K562 (cell line): ENCODE measurements around the gene ZC3H10. TPM values are rescaled to one million over a fixed set of nuclear protein-coding genes. Genes with fewer than 3 reads are reported as not detected.

Experiments
- ATAC-seq: fragments of 200-7000 bp; cut with Tn5 transposase; 3 replicates; pipeline ENCODE4 v1.9.1; 2020; ENCODE audit warnings: moderate library complexity
- BruUV-seq: library from RNA; stranded (reverse); fragments of 400-500 nt; replicated peaks from 2 replicates; lab custom pipeline; 2021; lab: Mats Ljungman, UMichigan
- CTCF ChIA-PET: fragments of 300-600 bp; formaldehyde crosslinking; extraction: SDS; loops from one replicate; lab custom pipeline; 2021; ENCODE audit warnings: low intra/inter-chr PET ratio; lab: Yijun Ruan, JAX
- POLR2A ChIA-PET: fragments of 300-600, 350-650 bp; sonication (Branson Sonifier 250); formaldehyde crosslinking; extraction: SDS; loops from one replicate; lab custom pipeline; 2021; ENCODE audit warnings: antibody characterized with exemption, inconsistent platforms; lab: Yijun Ruan, JAX
- DNase-seq, 4 experiments: peaks; one replicate each; pipeline versions ENCODE4 v3.0.0 to v3.0.0-alpha.2; 2011 to 2018; ENCODE audit warnings: low spot score in 3 of 4, mixed read lengths in 3 of 4; ENCODE audit errors: extremely low read depth in 1 of 4
- FAIRE-seq: peaks from 2 replicates; lab custom pipeline; 2011; peaks lifted over from hg19 to GRCh38; lab: Jason Lieb, UNC
- H2AFZ ChIP-seq: 2 replicates; pipeline ENCODE4 v1.6.0; 2011; ENCODE audit warnings: low read depth, low read length, control low read depth, inconsistent platforms
- H3K27ac ChIP-seq: fragments of 200-600 bp; 3 replicates; pipeline ENCODE4 v1.8.0; 2011; ENCODE audit warnings: low read depth, mild to moderate bottlenecking, control low read depth, inconsistent platforms, low read length, moderate library complexity, mixed read lengths; ENCODE audit errors: extremely low read depth
- H3K27me3 ChIP-seq, 2 experiments: fragments of 300-600 bp in 1 of 2; 2 replicates in 1 of 2; 3 replicates in 1 of 2; pipeline versions ENCODE4 v1.6.0 to v1.8.0; 2011; ENCODE audit warnings: inconsistent platforms in 2 of 2, low read length in 2 of 2, mild to moderate bottlenecking in 1 of 2, mixed read lengths in 1 of 2, moderate library complexity in 1 of 2; ENCODE audit not compliant: control insufficient read depth in 2 of 2, insufficient read depth in 2 of 2
- H3K36me3 ChIP-seq: fragments of 300-600 bp; 3 replicates; pipeline ENCODE4 v1.8.0; 2011; ENCODE audit warnings: mild to moderate bottlenecking, low read length, inconsistent platforms; ENCODE audit not compliant: control insufficient read depth, insufficient read depth
- H3K4me1 ChIP-seq, 2 experiments: fragments of 200-600 bp in 1 of 2; replicated peaks in 1 of 2; 2 replicates in 1 of 2; 3 replicates in 1 of 2; pipeline versions ENCODE4 v1.5.1 to v1.8.0; 2011; ENCODE audit warnings: inconsistent platforms in 2 of 2, low read length in 2 of 2, mild to moderate bottlenecking in 1 of 2, mixed read lengths in 1 of 2, moderate library complexity in 1 of 2; ENCODE audit not compliant: control insufficient read depth in 2 of 2, insufficient read depth in 2 of 2
- H3K4me2 ChIP-seq: 2 replicates; pipeline ENCODE4 v1.6.1; 2011; ENCODE audit warnings: low read length, control low read depth, inconsistent platforms, mixed read lengths; ENCODE audit not compliant: insufficient read depth
- H3K4me3 ChIP-seq: fragments of 200-600 bp; sonication (generic), shearing (Covaris generic); 2 replicates; pipeline ENCODE4 v1.5.1; 2016; ENCODE audit warnings: control low read depth, inconsistent platforms
- H3K79me2 ChIP-seq: fragments of 200-600 bp; 3 replicates; pipeline ENCODE4 v1.8.0; 2011; ENCODE audit warnings: low read length, inconsistent platforms; ENCODE audit not compliant: control insufficient read depth, insufficient read depth
- H3K9ac ChIP-seq, 2 experiments: 2 replicates each; pipeline versions ENCODE4 v1.6.0 to v1.6.1; 2011; ENCODE audit warnings: low read depth in 2 of 2, low read length in 2 of 2, control low read depth in 1 of 2, inconsistent platforms in 1 of 2, mild to moderate bottlenecking in 1 of 2, mixed read lengths in 1 of 2; ENCODE audit not compliant: insufficient read depth in 1 of 2
- H3K9me1 ChIP-seq: one replicate; pipeline ENCODE4 v1.6.0; 2011; ENCODE audit warnings: inconsistent platforms, mild to moderate bottlenecking, low read length, moderate library complexity; ENCODE audit not compliant: control insufficient read depth, insufficient read depth
- H3K9me3 ChIP-seq: replicated peaks from 2 replicates; pipeline ENCODE4 v1.5.1; 2011; ENCODE audit warnings: low read depth, low read length, inconsistent platforms; ENCODE audit not compliant: control insufficient read depth, insufficient read depth
- H4K20me1 ChIP-seq: replicated peaks from 2 replicates; pipeline ENCODE4 v1.6.1; 2011; ENCODE audit warnings: low read length, inconsistent platforms, mixed read lengths; ENCODE audit not compliant: control insufficient read depth, insufficient read depth
- FOSL1 ChIP-seq: fragments of 200-800 bp; sonication (Bioruptor generic); conservative IDR thresholded peaks from 2 replicates; pipeline ENCODE4 v1.6.1; 2016; ENCODE audit warnings: missing genetic modification characterization, missing compliant biosample characterization
- KAT7 ChIP-seq: sonication (generic); formaldehyde crosslinking; IDR thresholded peaks from 2 replicates; pipeline ENCODE4 v1.8.0; 2022; ENCODE audit warnings: missing genetic modification reagents, mild to moderate bottlenecking, borderline replicate concordance
- NCOA6 ChIP-seq: fragments of 450-650 bp; IDR thresholded peaks from 2 replicates; pipeline ENCODE4 v1.6.1; 2017; ENCODE audit warnings: mild to moderate bottlenecking
- NFE2 ChIP-seq: IDR thresholded peaks from 2 replicates; pipeline ENCODE4 v1.6.1; 2014; ENCODE audit warnings: antibody characterized with exemption, low read depth
- OTX1 ChIP-seq: fragments of 450-650 bp; formaldehyde crosslinking; IDR thresholded peaks from 2 replicates; pipeline ENCODE4 v1.4.0; 2022; ENCODE audit warnings: mild to moderate bottlenecking
- RAD21 ChIP-seq, 2 experiments: fragments of 250-450 bp in 1 of 2; fragments of 450-650 bp in 1 of 2; sonication (Bioruptor Pico) in 1 of 2; formaldehyde crosslinking in 1 of 2; IDR thresholded peaks in 1 of 2; conservative IDR thresholded peaks in 1 of 2; 2 replicates each; pipeline versions ENCODE4 v1.4.0 to v1.8.0; 2020 to 2022; ENCODE audit warnings: mild to moderate bottlenecking in 2 of 2, moderate library complexity in 1 of 2
- SAFB ChIP-seq: fragments of 200-400 bp; formaldehyde crosslinking; IDR thresholded peaks from 2 replicates; pipeline ENCODE4 v1.6.1; 2017; ENCODE audit warnings: low read depth, low read length, borderline replicate concordance
- SMARCA5 ChIP-seq: fragments of 450-650 bp; IDR thresholded peaks from 2 replicates; pipeline ENCODE4 v1.6.1; 2016
- TAF15 ChIP-seq: fragments of 200-400 bp; formaldehyde crosslinking; IDR thresholded peaks from 2 replicates; pipeline ENCODE4 v1.6.1; 2017; ENCODE audit warnings: mild to moderate bottlenecking, low read depth, low read length, moderate library complexity
- ZBTB17 ChIP-seq: fragments of 450-650 bp; formaldehyde crosslinking; IDR thresholded peaks from 2 replicates; pipeline ENCODE4 v1.4.0; 2020; ENCODE audit warnings: mild to moderate bottlenecking
- ZNF3 ChIP-seq: fragments of 250-450 bp; sonication (Bioruptor Pico); IDR thresholded peaks from 2 replicates; pipeline ENCODE4 v1.5.0; 2021; ENCODE audit warnings: mild to moderate bottlenecking, moderate library complexity
- ZNF445 ChIP-seq: fragments of 250-450 bp; sonication (Bioruptor Pico); IDR thresholded peaks from 2 replicates; pipeline ENCODE4 v1.4.0; 2020; ENCODE audit warnings: low read depth, mild to moderate bottlenecking, moderate library complexity
- WGBS: fragments of 100-300 bp; shearing (Covaris generic); methylation state at CpG from one replicate; pipeline ENCODE4 v1.1.6; 2016; ENCODE audit warnings: low coverage, mixed read lengths; ENCODE audit not compliant: insufficient coverage; ENCODE audit errors: missing lambda C conversion rate; 5-methylcytosine and 5-hydroxymethylcytosine counted together
- in situ Hi-C: fragments of 300-500 bp; cut with MboI; formaldehyde crosslinking; loops from 4 replicates; pipeline ENCODE4 v1.15.0; 2018; ENCODE audit warnings: inconsistent platforms, mixed read lengths
- intact Hi-C: fragments of 100-400 bp; cut with micrococcal nuclease; formaldehyde crosslinking; loops from 2 replicates; pipeline ENCODE4 v1.14.2; 2022
- polyA plus RNA-seq, 8 experiments: library from polyadenylated mRNA; depleted of rRNA in 4 of 8; stranded (reverse) in 5 of 8; unstranded in 3 of 8; fragments of >200 nt; fragmentation: Nextera tagmentation in 2 of 8; fragmentation: Illumina TruSeq in 1 of 8; extraction: Ambion mirVana in 2 of 8; extraction: Trizol in 1 of 8; gene quantifications; 2 replicates each; pipeline versions ENCODE4 v1.2.1 to v1.2.3, GENCODE V29; 2011 to 2014; ENCODE audit warnings: inconsistent platforms in 1 of 8, missing spikeins in 1 of 8
- total RNA-seq, 7 experiments: library from RNA; depleted of rRNA in 6 of 7; stranded (reverse); fragments of >200 nt in 6 of 7; fragmentation: Illumina TruSeq in 2 of 7; extraction: Trizol in 2 of 7; gene quantifications; 2 replicates each; pipeline versions ENCODE4 v1.2.1 to v1.2.3, GENCODE V29; 2011 to 2021; ENCODE audit warnings: low replicate concordance in 1 of 7
- TF ChIP-seq, protein P1 (sequence below): fragments of 250-450 bp; sonication (Bioruptor Pico); IDR thresholded peaks from 2 replicates; pipeline ENCODE4 v1.8.0; 2022; ENCODE audit warnings: moderate library complexity, mild to moderate bottlenecking, inconsistent platforms
- TF ChIP-seq, protein P2 (sequence below): fragments of 250-450 bp; sonication (Bioruptor Pico); IDR thresholded peaks from 2 replicates; pipeline ENCODE4 v1.8.0; 2021; ENCODE audit warnings: borderline replicate concordance, mild to moderate bottlenecking, moderate library complexity; ENCODE audit not compliant: poor library complexity, severe bottlenecking

ZC3H10 gene
- total and polyA plus RNA-seq, 9 of the 15 experiments (the other 6 are each of a cell fraction or from before 2014, with no cell fraction given): 0.31 to 4.1 (median 1.6) TPM

DNA sequence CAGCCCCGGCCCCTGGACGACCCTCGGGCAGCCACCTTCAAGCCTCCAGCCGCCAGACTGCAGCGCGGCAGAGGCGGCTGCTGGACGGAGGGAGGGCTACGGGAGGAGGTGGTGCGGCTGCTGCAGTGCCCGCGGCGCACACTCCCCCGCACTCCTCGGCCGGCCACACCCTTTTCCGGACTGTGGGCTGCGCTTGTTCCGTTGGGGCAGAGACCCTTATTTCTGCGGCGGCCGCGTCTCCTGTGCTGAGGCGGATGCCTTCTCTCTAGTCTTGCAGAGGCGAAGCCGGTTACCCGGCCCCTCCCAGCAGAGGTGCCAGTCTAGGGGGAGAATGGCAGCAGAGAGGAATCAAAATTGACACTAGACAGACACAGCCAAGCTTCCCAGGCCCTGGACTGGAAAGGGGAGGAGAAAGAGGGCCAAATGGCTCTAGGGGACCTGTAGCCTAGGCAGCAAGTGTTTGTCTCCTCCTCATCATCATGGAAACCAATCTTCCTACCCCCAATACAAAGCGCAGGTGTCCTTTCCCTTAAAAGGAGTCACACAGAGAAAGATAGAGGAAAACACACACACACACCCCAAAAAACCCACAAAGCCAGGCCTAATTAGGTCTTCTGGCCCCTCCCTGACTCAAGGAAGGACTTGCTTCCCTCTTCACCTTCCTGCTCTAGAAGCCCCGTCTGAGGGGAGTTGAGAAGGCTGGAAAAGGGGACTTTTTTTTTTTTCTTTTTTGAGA is 11.3 kb downstream of the ZC3H10 start:
- DNase-seq: peak; percentile 78 to 87 (median 79)
- POLR2A ChIA-PET: interaction anchor here (0.7 to 5.6 kb wide), 11 partner anchors 12 to 1744 kb away, joined by 3 to 85 read pairs (median 7); partner anchors contain the start of genes MYL6, PA2G4, RNF41 and RPL41
- Histone ChIP-seq H3K36me3 (peaks cover 49% of the 10 kb centered on the region), H3K4me3 (peak overlapping the region; percentile 92), H3K4me1 (peaks cover 27 to 38% of the 10 kb centered on the region in 2 experiments), H3K27me3 (no peaks in the 10 kb centered on the region), H3K27ac (peak overlapping the region; percentile 93), H3K9me3 (no peaks in the 10 kb centered on the region), H3K4me2 (peak overlapping the region; percentile 98), H2AFZ (0 out of 2 replicates have a peak overlapping the region, but pooled peaks have one; percentile 10), H3K9ac (peak overlapping the region; percentile 96 to 98), H3K79me2 (peaks cover 60% of the 10 kb centered on the region), H3K9me1 (peaks cover 6% of the 10 kb centered on the region), H4K20me1 (peaks cover 5% of the 10 kb centered on the region)
- FAIRE-seq: no peak
- intact Hi-C loops (no loop called here), in situ Hi-C loops (loop anchor here (5.0 to 10.0 kb wide), 2 partner anchors 58 to 335 kb away; partner anchors contain the start of genes SMARCC2 and SPRYD4)
- 0% methylated on average over 27 of the region's 29 CpGs for WGBS
- ATAC-seq: peak; percentile 66
- CTCF ChIA-PET: no interaction called here
- BruUV-seq: no TSS peak
- TF ChIP-seq SMARCA5 (no peak), RAD21 (CRISPR knock-in tag; conservative IDR thresholded peaks at IDR 0.05 in 1 of 2, IDR thresholded peaks at IDR 0.05 in 1 of 2) (peak in 1 of 2 experiments; percentile 18; a peak in 2 of 4 replicates), KAT7 (CRISPR knock-in tag) (no peak), SAFB (no peak), ZNF445 (no peak), ZBTB17 (CRISPR knock-in tag) (0 out of 2 replicates have a peak, but pooled peaks have one; percentile 38), FOSL1 (tag) (no peak), NFE2 (no peak), ZNF3 (CRISPR knock-in tag) (no peak), OTX1 (no peak), TAF15 (no peak), NCOA6 (no peak)
- TF ChIP-seq, protein P1, sequence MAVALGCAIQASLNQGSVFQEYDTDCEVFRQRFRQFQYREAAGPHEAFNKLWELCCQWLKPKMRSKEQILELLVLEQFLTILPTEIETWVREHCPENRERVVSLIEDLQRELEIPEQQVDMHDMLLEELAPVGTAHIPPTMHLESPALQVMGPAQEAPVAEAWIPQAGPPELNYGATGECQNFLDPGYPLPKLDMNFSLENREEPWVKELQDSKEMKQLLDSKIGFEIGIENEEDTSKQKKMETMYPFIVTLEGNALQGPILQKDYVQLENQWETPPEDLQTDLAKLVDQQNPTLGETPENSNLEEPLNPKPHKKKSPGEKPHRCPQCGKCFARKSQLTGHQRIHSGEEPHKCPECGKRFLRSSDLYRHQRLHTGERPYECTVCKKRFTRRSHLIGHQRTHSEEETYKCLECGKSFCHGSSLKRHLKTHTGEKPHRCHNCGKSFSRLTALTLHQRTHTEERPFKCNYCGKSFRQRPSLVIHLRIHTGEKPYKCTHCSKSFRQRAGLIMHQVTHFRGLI (CRISPR knock-in tag): no peak
- TF ChIP-seq, protein P2, sequence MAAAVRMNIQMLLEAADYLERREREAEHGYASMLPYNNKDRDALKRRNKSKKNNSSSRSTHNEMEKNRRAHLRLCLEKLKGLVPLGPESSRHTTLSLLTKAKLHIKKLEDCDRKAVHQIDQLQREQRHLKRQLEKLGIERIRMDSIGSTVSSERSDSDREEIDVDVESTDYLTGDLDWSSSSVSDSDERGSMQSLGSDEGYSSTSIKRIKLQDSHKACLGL (CRISPR knock-in tag): no peak
